Activated CD8-positive, alpha-beta T cell treated with anti-CD3 and anti-CD28 coated beads for 36 hours (primary cell): Measurements from ENCODE around the gene TMC5. TPM values are rescaled to one million over a fixed set of nuclear protein-coding genes. Genes with fewer than 3 reads are reported as not detected.

Experiments
- ATAC-seq: fragments of 200-7000 bp; cut with Tn5 transposase; one replicate; pipeline ENCODE4 v1.10.0; 2021; ENCODE audit warnings: mild to moderate bottlenecking, moderate library complexity
- CTCF ChIA-PET: fragments of 350-600 bp; sonication (Branson Sonifier 250); formaldehyde crosslinking; loops from one replicate; lab custom pipeline; 2021; ENCODE audit warnings: antibody characterized with exemption; lab: Charles Lee
- POLR2A ChIA-PET: fragments of 350-600 bp; sonication (Branson Sonifier 250); formaldehyde crosslinking; loops from one replicate; lab custom pipeline; 2021; ENCODE audit warnings: antibody characterized with exemption; lab: Charles Lee
- DNase-seq: peaks from one replicate; pipeline ENCODE4 v3.0.0-alpha.2; 2020
- H3K27ac Mint-ChIP-seq: one replicate; pipeline ENCODE4 v1.8.0; 2021; ENCODE audit warnings: mild to moderate bottlenecking, mixed read lengths
- H3K27me3 Mint-ChIP-seq: one replicate; pipeline ENCODE4 v1.8.0; 2021; ENCODE audit warnings: mixed read lengths
- H3K36me3 Mint-ChIP-seq: one replicate; pipeline ENCODE4 v1.8.0; 2021; ENCODE audit warnings: low read depth, mixed read lengths
- H3K4me1 Mint-ChIP-seq: one replicate; pipeline ENCODE4 v1.8.0; 2021; ENCODE audit warnings: low read depth, mixed read lengths
- H3K4me3 Mint-ChIP-seq: one replicate; pipeline ENCODE4 v1.8.0; 2021; ENCODE audit warnings: mild to moderate bottlenecking, moderate library complexity, mixed read lengths
- H3K9me3 Mint-ChIP-seq: one replicate; pipeline ENCODE4 v1.8.0; 2021; ENCODE audit warnings: mixed read lengths
- intact Hi-C: fragments of 100-400 bp; cut with micrococcal nuclease; formaldehyde crosslinking; loops from one replicate; pipeline ENCODE4 v1.10.0; 2022
- total RNA-seq, 2 experiments: library from RNA; stranded (reverse); gene quantifications; one replicate each; pipeline ENCODE4 v1.2.3, GENCODE V29; 2021
- TF ChIP-seq, protein P1 (sequence below): fragments of 200-600 bp; IDR thresholded peaks from one replicate; pipeline ENCODE4 v1.8.0; 2022; ENCODE audit warnings: antibody characterized with exemption, mild to moderate bottlenecking

TMC5 gene
- total RNA-seq, 2 experiments from 2014 or later: not detected

DNA sequence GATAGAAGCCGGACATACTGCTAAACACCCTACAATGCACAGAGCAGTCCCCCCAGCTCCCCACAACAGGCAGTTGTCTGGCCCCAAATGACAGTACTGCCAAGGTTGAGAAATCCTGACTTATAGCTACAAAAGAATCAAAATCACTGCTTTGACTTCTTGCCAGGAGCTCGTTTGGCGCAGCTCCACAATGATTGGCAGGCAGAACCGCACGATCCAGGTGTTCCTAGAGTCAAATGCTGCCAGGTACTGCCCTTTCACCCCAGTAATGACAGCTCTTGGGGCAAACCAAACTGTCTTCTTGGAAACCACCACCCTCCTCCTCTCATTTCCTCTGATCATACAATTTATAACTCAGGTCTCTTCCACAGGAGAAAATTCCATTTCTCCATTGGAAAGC is 2.2 kb upstream of the TMC5 start:
- Mint-ChIP-seq H3K27me3 (peaks cover 22% of the 10 kb centered on the region), H3K4me1 (no peaks in the 10 kb centered on the region), H3K36me3 (no peaks in the 10 kb centered on the region), H3K4me3 (no peak overlapping the region), H3K27ac (no peak overlapping the region), H3K9me3 (no peaks in the 10 kb centered on the region)
- intact Hi-C loops: no loop called here
- ChIA-PET CTCF (interaction anchor here (0.9 kb wide), 1 partner anchor 87 kb away, joined by 3 read pairs; no protein-coding TSS in a partner anchor), POLR2A (no interaction called here)
- DNase-seq: no peak
- TF ChIP-seq, protein P1, sequence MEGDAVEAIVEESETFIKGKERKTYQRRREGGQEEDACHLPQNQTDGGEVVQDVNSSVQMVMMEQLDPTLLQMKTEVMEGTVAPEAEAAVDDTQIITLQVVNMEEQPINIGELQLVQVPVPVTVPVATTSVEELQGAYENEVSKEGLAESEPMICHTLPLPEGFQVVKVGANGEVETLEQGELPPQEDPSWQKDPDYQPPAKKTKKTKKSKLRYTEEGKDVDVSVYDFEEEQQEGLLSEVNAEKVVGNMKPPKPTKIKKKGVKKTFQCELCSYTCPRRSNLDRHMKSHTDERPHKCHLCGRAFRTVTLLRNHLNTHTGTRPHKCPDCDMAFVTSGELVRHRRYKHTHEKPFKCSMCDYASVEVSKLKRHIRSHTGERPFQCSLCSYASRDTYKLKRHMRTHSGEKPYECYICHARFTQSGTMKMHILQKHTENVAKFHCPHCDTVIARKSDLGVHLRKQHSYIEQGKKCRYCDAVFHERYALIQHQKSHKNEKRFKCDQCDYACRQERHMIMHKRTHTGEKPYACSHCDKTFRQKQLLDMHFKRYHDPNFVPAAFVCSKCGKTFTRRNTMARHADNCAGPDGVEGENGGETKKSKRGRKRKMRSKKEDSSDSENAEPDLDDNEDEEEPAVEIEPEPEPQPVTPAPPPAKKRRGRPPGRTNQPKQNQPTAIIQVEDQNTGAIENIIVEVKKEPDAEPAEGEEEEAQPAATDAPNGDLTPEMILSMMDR: no peak
- ATAC-seq: no peak

DNA sequence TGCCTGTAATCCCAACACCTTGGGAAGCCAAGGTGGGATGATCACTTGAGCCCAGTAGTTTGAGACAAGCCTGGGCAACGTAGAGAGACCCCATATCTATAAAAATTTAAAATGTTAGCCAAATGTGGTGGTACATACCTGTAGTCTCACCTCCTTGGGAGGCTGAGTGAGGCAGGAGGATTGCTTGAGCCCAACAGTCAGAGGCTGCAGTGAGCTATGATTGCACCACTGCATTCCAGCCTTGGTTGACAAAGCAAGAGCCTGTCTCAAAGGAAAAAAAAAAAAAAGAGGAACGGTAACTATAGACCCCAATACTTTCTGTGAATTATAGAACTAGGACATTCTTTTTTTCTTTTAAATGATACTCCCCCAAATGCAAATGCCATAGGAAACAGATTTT is 1.8 kb upstream of the TMC5 start:
- intact Hi-C loops: no loop called here
- Mint-ChIP-seq H3K4me1 (no peaks in the 10 kb centered on the region), H3K9me3 (peaks cover 2% of the 10 kb centered on the region), H3K36me3 (no peaks in the 10 kb centered on the region), H3K4me3 (no peak overlapping the region), H3K27me3 (peaks cover 21% of the 10 kb centered on the region), H3K27ac (no peak overlapping the region)
- TF ChIP-seq, protein P1: no peak
- DNase-seq: no peak
- POLR2A ChIA-PET: no interaction called here
- CTCF ChIA-PET: no interaction called here
- no peak for ATAC-seq

DNA sequence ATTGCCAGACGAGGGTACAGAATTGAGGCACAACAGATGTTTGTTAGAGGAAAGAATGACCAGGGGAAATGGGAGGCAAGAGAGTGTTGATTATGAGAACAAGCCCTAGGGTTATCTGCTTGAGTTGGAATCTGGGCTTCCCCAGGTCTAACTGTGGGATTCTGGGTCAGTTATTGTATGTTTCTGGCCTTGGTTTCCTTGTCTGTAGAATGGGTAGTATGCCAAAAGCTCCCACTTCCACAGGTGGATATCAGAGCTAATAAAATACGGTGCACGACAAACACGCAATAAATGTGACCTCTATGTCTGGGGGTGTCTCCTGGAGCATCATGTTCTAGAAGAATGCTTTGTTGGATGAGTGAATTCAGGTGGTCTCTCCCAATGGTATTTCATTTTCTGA is 517 bp downstream of the TMC5 start:
- peaks cover 7% of the 10 kb centered on the region for H3K9me3 Mint-ChIP-seq
- POLR2A ChIA-PET: no interaction called here
- CTCF ChIA-PET: interaction anchor here (0.8 kb wide), 1 partner anchor 9 kb away, joined by 4 read pairs; no protein-coding TSS in a partner anchor
- TF ChIP-seq, protein P1: no peak
- H3K4me3 Mint-ChIP-seq: no peak overlapping the region
- intact Hi-C loops: no loop called here
- H3K27me3 Mint-ChIP-seq: peaks cover 11% of the 10 kb centered on the region
- ATAC-seq (no peak), DNase-seq (no peak)
- H3K4me1 Mint-ChIP-seq: no peaks in the 10 kb centered on the region
- H3K27ac Mint-ChIP-seq: no peak overlapping the region
- no peaks in the 10 kb centered on the region for H3K36me3 Mint-ChIP-seq

DNA sequence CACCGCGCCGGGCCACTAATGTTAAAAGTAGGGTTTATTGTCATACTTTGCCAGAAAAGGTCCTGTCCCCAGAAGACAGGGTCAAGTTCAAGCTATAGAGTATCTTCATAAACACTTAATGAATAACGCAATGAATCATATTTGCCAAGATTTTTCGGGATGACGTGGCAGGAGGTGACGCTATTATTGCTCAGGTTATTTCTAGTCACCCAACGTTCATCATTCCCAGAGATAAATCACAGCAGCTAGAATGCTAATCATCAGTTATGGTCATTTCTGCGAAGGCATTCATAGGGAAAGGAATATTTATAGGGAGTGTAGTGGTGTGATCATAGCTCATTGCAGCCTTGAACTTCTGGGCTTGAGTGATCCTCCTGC is 2.0 kb downstream of the TMC5 start:
- H3K27ac Mint-ChIP-seq: no peak overlapping the region
- DNase-seq (no peak), ATAC-seq (no peak)
- H3K4me3 Mint-ChIP-seq: no peak overlapping the region
- H3K36me3 Mint-ChIP-seq: no peaks in the 10 kb centered on the region
- peaks cover 7% of the 10 kb centered on the region for H3K9me3 Mint-ChIP-seq
- H3K4me1 Mint-ChIP-seq: no peaks in the 10 kb centered on the region
- TF ChIP-seq, protein P1: no peak
- intact Hi-C loops: no loop called here
- CTCF ChIA-PET: no interaction called here
- POLR2A ChIA-PET: no interaction called here
- peaks cover 5% of the 10 kb centered on the region for H3K27me3 Mint-ChIP-seq

DNA sequence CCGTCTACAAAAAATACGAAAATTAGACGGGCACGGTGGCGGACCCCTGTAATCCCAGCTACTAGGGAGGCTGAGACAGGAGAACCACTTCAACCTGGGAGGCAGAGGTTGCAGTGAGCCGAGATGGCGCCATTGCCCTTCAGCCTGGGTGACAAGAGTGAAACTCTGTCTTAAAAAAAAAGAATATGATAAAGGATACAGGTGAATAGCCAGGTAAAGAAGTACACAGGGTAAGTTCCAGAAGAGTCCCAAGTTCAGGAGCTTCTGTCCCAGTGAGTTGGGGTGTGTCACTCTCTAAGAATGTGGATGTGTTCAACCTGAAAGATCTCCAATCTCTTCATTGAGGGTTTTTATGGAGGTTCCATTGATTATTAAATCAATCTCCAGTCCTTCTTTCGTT is 6.8 kb downstream of the TMC5 start:
- CTCF ChIA-PET: interaction anchor here (1.7 kb wide), 1 partner anchor 78 kb away, joined by 4 read pairs; no protein-coding TSS in a partner anchor
- H3K4me1 Mint-ChIP-seq: no peaks in the 10 kb centered on the region
- intact Hi-C loops: no loop called here
- POLR2A ChIA-PET: no interaction called here
- H3K27ac Mint-ChIP-seq: no peak overlapping the region
- H3K27me3 Mint-ChIP-seq: peaks cover 2% of the 10 kb centered on the region
- no peaks in the 10 kb centered on the region for H3K36me3 Mint-ChIP-seq
- TF ChIP-seq, protein P1: no peak
- peaks cover 7% of the 10 kb centered on the region for H3K9me3 Mint-ChIP-seq
- no peak for ATAC-seq
- DNase-seq: no peak
- H3K4me3 Mint-ChIP-seq: no peak overlapping the region
